Trophoblast cell (in vitro differentiated cells and primary cell): ENCODE measurements around the gene EMX1.

Experiments
- DNase-seq, 2 donors: peaks; one replicate each; pipeline ENCODE4 v3.0.0-alpha.2; 2016
- H2AFZ ChIP-seq: 2 replicates; pipeline ENCODE4 v1.6.1; 2013; ENCODE audit warnings: low read length, moderate library complexity, mild to moderate bottlenecking; ENCODE audit not compliant: insufficient read depth, poor library complexity
- H2AK5ac ChIP-seq: 2 replicates; pipeline ENCODE4 v1.6.1; 2013; ENCODE audit warnings: mild to moderate bottlenecking, low read length
- H2BK120ac ChIP-seq: 2 replicates; pipeline ENCODE4 v1.6.1; 2013; ENCODE audit warnings: low read length, mild to moderate bottlenecking, moderate library complexity; ENCODE audit not compliant: insufficient read depth, poor library complexity
- H2BK12ac ChIP-seq: 2 replicates; pipeline ENCODE4 v1.6.1; 2013; ENCODE audit warnings: mild to moderate bottlenecking, low read length, moderate library complexity
- H2BK5ac ChIP-seq: 2 replicates; pipeline ENCODE4 v1.6.1; 2013; ENCODE audit warnings: low read length, low read depth, moderate library complexity, mild to moderate bottlenecking; ENCODE audit not compliant: poor library complexity
- H3K14ac ChIP-seq: 2 replicates; pipeline ENCODE4 v1.6.1; 2013; ENCODE audit warnings: mild to moderate bottlenecking, low read length
- H3K18ac ChIP-seq: 2 replicates; pipeline ENCODE4 v1.6.1; 2013; ENCODE audit warnings: mild to moderate bottlenecking, low read length
- H3K23ac ChIP-seq: 2 replicates; pipeline ENCODE4 v1.6.1; 2013; ENCODE audit warnings: low read length
- H3K27ac ChIP-seq: 2 replicates; pipeline ENCODE4 v1.5.1; 2013; ENCODE audit warnings: low read depth, mild to moderate bottlenecking, inconsistent platforms, low read length, moderate library complexity
- H3K27me3 ChIP-seq: 2 replicates; pipeline ENCODE4 v1.6.1; 2013; ENCODE audit warnings: inconsistent platforms, mild to moderate bottlenecking, low read length, moderate library complexity; ENCODE audit not compliant: insufficient read depth
- H3K36me3 ChIP-seq, 2 experiments: 1 replicate in 1 of 2; 2 replicates in 1 of 2; pipeline ENCODE4 v1.6.1; 2013; ENCODE audit warnings: low read length in 2 of 2, mild to moderate bottlenecking in 2 of 2, moderate library complexity in 1 of 2; ENCODE audit not compliant: insufficient read depth in 2 of 2, control insufficient read depth in 1 of 2
- H3K4ac ChIP-seq: 2 replicates; pipeline ENCODE4 v1.6.1; 2013; ENCODE audit warnings: low read depth, mild to moderate bottlenecking, low read length, moderate library complexity
- H3K4me1 ChIP-seq, 2 experiments: 1 replicate in 1 of 2; 2 replicates in 1 of 2; pipeline ENCODE4 v1.6.1; 2013; ENCODE audit warnings: low read length in 2 of 2, mild to moderate bottlenecking in 2 of 2, moderate library complexity in 1 of 2; ENCODE audit not compliant: insufficient read depth in 2 of 2, control insufficient read depth in 1 of 2
- H3K4me2 ChIP-seq: 2 replicates; pipeline ENCODE4 v1.6.1; 2013; ENCODE audit warnings: inconsistent platforms, mild to moderate bottlenecking, low read length, moderate library complexity
- H3K4me3 ChIP-seq: 2 replicates; pipeline ENCODE4 v1.5.1; 2013; ENCODE audit warnings: mild to moderate bottlenecking, low read depth, low read length, inconsistent platforms
- H3K79me1 ChIP-seq: one replicate; pipeline ENCODE4 v1.6.1; 2013; ENCODE audit warnings: low read length
- H3K79me2 ChIP-seq: 2 replicates; pipeline ENCODE4 v1.6.1; 2013; ENCODE audit warnings: low read length, mild to moderate bottlenecking; ENCODE audit not compliant: control insufficient read depth, insufficient read depth, poor library complexity
- H3K9ac ChIP-seq: 2 replicates; pipeline ENCODE4 v1.6.1; 2013; ENCODE audit warnings: mild to moderate bottlenecking, low read length
- H3K9me3 ChIP-seq: 2 replicates; pipeline ENCODE4 v1.6.1; 2013; ENCODE audit warnings: low read depth, mild to moderate bottlenecking, control low read depth, inconsistent platforms, low read length; ENCODE audit not compliant: insufficient read depth
- H4K12ac ChIP-seq: 2 replicates; pipeline ENCODE4 v1.6.1; 2013; ENCODE audit warnings: low read depth, mild to moderate bottlenecking, low read length, moderate library complexity
- H4K8ac ChIP-seq: 2 replicates; pipeline ENCODE4 v1.6.1; 2013; ENCODE audit warnings: low read depth, mild to moderate bottlenecking, low read length, moderate library complexity
- H4K91ac ChIP-seq: one replicate; pipeline ENCODE4 v1.6.1; 2013; ENCODE audit warnings: low read depth, mild to moderate bottlenecking, low read length, moderate library complexity
- WGBS: extraction: QIAGEN DNeasy Blood & Tissue Kit; methylation state at CpG from one replicate; pipeline ENCODE4 v1.1.7; 2013; ENCODE audit warnings: missing lambda C conversion rate; ENCODE audit not compliant: insufficient read length, insufficient coverage; ENCODE audit errors: extremely low coverage; 5-methylcytosine and 5-hydroxymethylcytosine counted together

The EMX1 gene

GRCh38 chr2:72914206-72914559 is 3.1 kb upstream of the EMX1 start:
- H3K4me1 ChIP-seq = peaks cover 17% of the 10 kb centered on the region in 2 experiments
- H3K9me3 ChIP-seq = peaks cover 6% of the 10 kb centered on the region
- H2AFZ ChIP-seq = no peak overlapping the region
- no peak overlapping the region for H3K9ac ChIP-seq
- no peak overlapping the region for H2AK5ac ChIP-seq
- no peaks in the 10 kb centered on the region for H3K79me1 ChIP-seq
- H3K4me3 ChIP-seq = no peak overlapping the region
- DNase-seq = no peak
- H3K4me2 ChIP-seq = no peak overlapping the region
- H3K14ac ChIP-seq = no peak overlapping the region
- H2BK12ac ChIP-seq = no peak overlapping the region
- H3K4ac ChIP-seq = no peak overlapping the region
- H3K18ac ChIP-seq = no peak overlapping the region
- no peak overlapping the region for H2BK5ac ChIP-seq
- no peak overlapping the region for H3K27ac ChIP-seq
- H2BK120ac ChIP-seq = no peak overlapping the region
- no peak overlapping the region for H4K12ac ChIP-seq
- WGBS = no CpG with 5 or more reads among the region's 7 CpGs
- H3K36me3 ChIP-seq = no peaks in the 10 kb centered on the region
- H3K79me2 ChIP-seq = no peaks in the 10 kb centered on the region
- peaks cover 63% of the 10 kb centered on the region for H3K27me3 ChIP-seq
- no peak overlapping the region for H3K23ac ChIP-seq
- H4K91ac ChIP-seq = no peak overlapping the region
- no peak overlapping the region for H4K8ac ChIP-seq

DNA sequence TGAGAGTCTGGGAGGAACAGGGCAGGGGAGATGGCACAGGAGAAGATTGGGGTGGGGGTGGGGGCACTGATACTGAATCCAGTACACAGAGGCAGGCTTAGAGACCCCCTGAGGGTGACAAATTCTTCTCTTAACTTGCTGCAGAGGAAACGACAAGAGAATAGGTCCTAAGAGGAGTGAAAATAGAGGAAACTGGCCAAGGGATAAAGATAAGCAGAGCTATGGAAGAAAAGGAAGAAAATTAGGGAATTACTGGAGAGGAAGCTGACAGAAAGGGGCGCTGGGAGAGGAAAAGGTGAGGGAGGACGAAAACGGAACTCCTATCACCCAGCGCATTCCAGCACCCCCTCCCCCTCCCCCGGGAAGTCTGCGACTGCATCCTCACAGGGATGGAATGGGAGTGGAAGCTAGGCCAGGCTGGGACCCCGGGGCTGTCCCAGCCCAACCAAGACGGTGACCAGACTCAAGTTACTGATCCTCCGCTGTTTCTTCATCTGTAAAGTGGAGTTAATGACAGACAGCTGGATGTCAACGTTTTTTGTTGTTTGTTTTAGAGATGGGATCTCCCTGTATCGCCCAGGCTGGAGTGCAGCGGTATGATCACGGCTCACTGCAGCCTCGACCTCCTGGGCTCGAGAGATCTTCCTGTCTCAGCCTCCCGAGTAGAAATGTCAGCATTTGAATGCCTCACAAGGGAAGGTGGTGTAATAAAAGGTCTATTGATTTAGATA is 2.6 kb upstream of the EMX1 start:
- Histone ChIP-seq H2BK12ac (no peak overlapping the region), H3K4me3 (no peak overlapping the region), H3K9me3 (peaks cover 6% of the 10 kb centered on the region), H3K79me2 (no peaks in the 10 kb centered on the region), H3K9ac (no peak overlapping the region), H3K4me1 (peaks cover 17% of the 10 kb centered on the region in 2 experiments), H2AK5ac (no peak overlapping the region), H2BK120ac (no peak overlapping the region), H4K91ac (no peak overlapping the region), H4K8ac (no peak overlapping the region), H3K4ac (no peak overlapping the region), H3K79me1 (no peaks in the 10 kb centered on the region), H2BK5ac (no peak overlapping the region), H3K27me3 (peaks cover 68% of the 10 kb centered on the region), H3K14ac (no peak overlapping the region), H3K4me2 (no peak overlapping the region), H2AFZ (no peak overlapping the region), H3K23ac (no peak overlapping the region), H3K18ac (no peak overlapping the region), H3K27ac (no peak overlapping the region), H4K12ac (no peak overlapping the region), H3K36me3 (no peaks in the 10 kb centered on the region)
- no CpG with 5 or more reads among the region's 17 CpGs for WGBS
- DNase-seq = no peak

- Histone ChIP-seq H3K23ac (no peak overlapping the region), H4K91ac (no peak overlapping the region), H2AK5ac (no peak overlapping the region), H3K4ac (no peak overlapping the region), H4K12ac (no peak overlapping the region), H2BK12ac (no peak overlapping the region), H3K79me1 (no peaks in the 10 kb centered on the region), H3K4me2 (peak overlapping the region; percentile 62), H2AFZ (no peak overlapping the region), H3K9me3 (peaks cover 6% of the 10 kb centered on the region), H3K36me3 (no peaks in the 10 kb centered on the region), H3K27me3 (peaks cover 73% of the 10 kb centered on the region), H3K14ac (no peak overlapping the region), H2BK120ac (no peak overlapping the region), H3K4me3 (no peak overlapping the region), H3K18ac (no peak overlapping the region), H4K8ac (no peak overlapping the region), H2BK5ac (no peak overlapping the region), H3K9ac (no peak overlapping the region), H3K27ac (no peak overlapping the region), H3K4me1 (peaks cover 20% of the 10 kb centered on the region in 2 experiments), H3K79me2 (no peaks in the 10 kb centered on the region)
- WGBS = no CpG with 5 or more reads among the region's 26 CpGs
- DNase-seq = peak in 1 of 2 donors; percentile 40
Observed at GRCh38 chr2:72915320-72915906, 1.9 kb upstream of the EMX1 start.

DNA sequence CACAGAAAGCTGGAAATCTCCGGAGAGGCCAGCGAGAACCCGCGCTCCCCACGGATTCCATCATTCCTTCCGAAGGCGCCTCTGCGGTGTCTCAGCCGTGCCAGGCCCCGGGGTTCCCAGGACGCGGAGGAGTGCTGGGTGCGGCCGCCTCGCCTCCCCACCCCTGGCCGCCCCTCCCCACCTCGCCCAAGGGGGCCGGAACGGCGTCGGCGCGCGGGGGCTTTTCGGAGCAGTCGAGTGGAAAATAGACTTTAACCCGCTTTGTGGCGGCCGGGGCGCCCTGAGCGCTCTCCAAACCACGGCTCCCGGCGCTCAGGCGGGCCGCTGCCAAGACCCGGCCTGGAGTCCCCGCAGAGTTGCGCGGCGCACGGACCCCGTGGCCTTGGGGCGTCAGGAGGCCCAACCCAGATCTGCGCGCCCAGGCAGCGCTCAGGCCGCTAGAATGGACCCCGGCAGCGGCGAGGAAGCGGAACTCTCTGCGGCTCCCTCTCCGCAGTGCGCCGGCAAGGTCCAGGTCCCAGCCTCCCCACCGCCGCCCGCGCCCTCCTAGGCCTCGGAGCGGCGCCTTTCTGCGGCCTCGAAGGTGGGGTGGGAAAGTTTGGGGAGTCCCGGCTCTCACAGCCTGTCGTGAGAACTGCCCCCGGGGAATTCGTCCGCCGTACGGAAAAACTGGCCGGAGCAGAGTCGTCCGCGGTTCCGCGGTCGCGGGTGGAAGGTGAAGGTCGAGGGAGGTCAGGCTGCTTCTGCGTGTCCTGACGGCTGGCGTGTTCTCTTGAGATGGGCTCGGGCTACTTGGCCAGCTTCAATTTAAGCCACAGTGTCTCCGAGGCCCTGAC is 1.2 kb upstream of the EMX1 start:
- no peak overlapping the region for H2AK5ac ChIP-seq
- H3K36me3 ChIP-seq = no peaks in the 10 kb centered on the region
- no CpG with 5 or more reads among the region's 86 CpGs for WGBS
- H3K4me2 ChIP-seq = peak overlapping the region; percentile 62
- H2BK120ac ChIP-seq = no peak overlapping the region
- peak overlapping the region; percentile 69 for H2AFZ ChIP-seq
- no peak overlapping the region for H2BK5ac ChIP-seq
- no peak overlapping the region for H3K27ac ChIP-seq
- no peaks in the 10 kb centered on the region for H3K79me1 ChIP-seq
- no peak overlapping the region for H3K14ac ChIP-seq
- peak overlapping the region; percentile 7 for H4K12ac ChIP-seq
- DNase-seq = peak; percentile 53 to 69
- no peaks in the 10 kb centered on the region for H3K79me2 ChIP-seq
- no peak overlapping the region for H3K9ac ChIP-seq
- peaks cover 23 to 27% of the 10 kb centered on the region in 2 experiments for H3K4me1 ChIP-seq
- H4K8ac ChIP-seq = peak overlapping the region; percentile 13
- peak overlapping the region; percentile 25 for H3K4me3 ChIP-seq
- no peak overlapping the region for H3K23ac ChIP-seq
- H4K91ac ChIP-seq = no peak overlapping the region
- H3K9me3 ChIP-seq = peaks cover 6% of the 10 kb centered on the region
- H3K18ac ChIP-seq = peak overlapping the region; percentile 33
- H3K4ac ChIP-seq = no peak overlapping the region
- H2BK12ac ChIP-seq = no peak overlapping the region
- peaks cover 79% of the 10 kb centered on the region for H3K27me3 ChIP-seq
